Keratinocyte (primary cell): ENCODE measurements around the gene TNNT2. TPM values are rescaled to one million over a fixed set of nuclear protein-coding genes. Genes with fewer than 3 reads are reported as not detected.

ENCODE experiments used
- DNase-seq: peaks from one replicate; pipeline ENCODE4 v3.0.0-alpha.2; 2011; ENCODE audit warnings: low read depth, missing footprints, low spot score
- FAIRE-seq: peaks from 2 replicates; lab custom pipeline; 2011; peaks lifted over from hg19 to GRCh38; lab: Jason Lieb, UNC
- H2AFZ ChIP-seq: 2 replicates; pipeline ENCODE4 v1.6.0; 2012; ENCODE audit warnings: low read length, control low read depth, inconsistent platforms; ENCODE audit not compliant: control insufficient read depth
- H3K27ac ChIP-seq: 2 replicates; pipeline ENCODE4 v1.5.1; 2011; ENCODE audit warnings: low read length; ENCODE audit not compliant: control insufficient read depth, insufficient read depth
- H3K27me3 ChIP-seq: 3 replicates; pipeline ENCODE4 v1.6.0; 2011; ENCODE audit warnings: low read length; ENCODE audit not compliant: control insufficient read depth, insufficient read depth; ENCODE audit errors: extremely low read depth
- H3K36me3 ChIP-seq, 2 experiments: 2 replicates in 1 of 2; 3 replicates in 1 of 2; pipeline ENCODE4 v1.5.1; 2011; ENCODE audit warnings: low read length in 2 of 2, mild to moderate bottlenecking in 1 of 2; ENCODE audit not compliant: control insufficient read depth in 2 of 2, insufficient read depth in 2 of 2; ENCODE audit errors: extremely low read depth in 1 of 2
- H3K4me1 ChIP-seq: 3 replicates; pipeline ENCODE4 v1.5.1; 2011; ENCODE audit warnings: low read length; ENCODE audit not compliant: control insufficient read depth, insufficient read depth; ENCODE audit errors: extremely low read depth
- H3K4me2 ChIP-seq: 3 replicates; pipeline ENCODE4 v1.6.0; 2011; ENCODE audit warnings: low read depth, low read length; ENCODE audit not compliant: control insufficient read depth, insufficient read depth; ENCODE audit errors: extremely low read depth
- H3K4me3 ChIP-seq, 3 experiments: fragments of 200-600 bp in 1 of 3; sonication (generic) in 1 of 3; 2 replicates in 2 of 3; 3 replicates in 1 of 3; pipeline ENCODE4 v1.5.1; 2011 to 2016; ENCODE audit warnings: low read length in 3 of 3, mild to moderate bottlenecking in 3 of 3, control low read depth in 2 of 3, inconsistent platforms in 1 of 3, low read depth in 1 of 3, mixed read lengths in 1 of 3, mixed run types in 1 of 3, moderate library complexity in 1 of 3; ENCODE audit not compliant: control insufficient read depth in 2 of 3, insufficient read depth in 2 of 3; ENCODE audit errors: extremely low read depth in 1 of 3
- H3K79me2 ChIP-seq: 2 replicates; pipeline ENCODE4 v1.6.0; 2012; ENCODE audit warnings: low read length; ENCODE audit not compliant: control insufficient read depth, insufficient read depth
- H3K9ac ChIP-seq: 3 replicates; pipeline ENCODE4 v1.6.0; 2011; ENCODE audit warnings: low read length; ENCODE audit not compliant: control insufficient read depth, insufficient read depth; ENCODE audit errors: extremely low read depth
- H3K9me1 ChIP-seq: 3 replicates; pipeline ENCODE4 v1.6.0; 2011; ENCODE audit warnings: low read length; ENCODE audit not compliant: control insufficient read depth, insufficient read depth; ENCODE audit errors: extremely low read depth
- H3K9me3 ChIP-seq: 2 replicates; pipeline ENCODE4 v1.5.1; 2012; ENCODE audit warnings: low read depth, low read length; ENCODE audit not compliant: control insufficient read depth
- H4K20me1 ChIP-seq: 3 replicates; pipeline ENCODE4 v1.6.0; 2011; ENCODE audit warnings: low read length; ENCODE audit not compliant: control insufficient read depth, insufficient read depth; ENCODE audit errors: extremely low read depth
- EZH2 ChIP-seq: IDR thresholded peaks from one replicate; pipeline ENCODE4 v1.6.1; 2012; ENCODE audit warnings: inconsistent platforms, mild to moderate bottlenecking, low read length, moderate library complexity
- dilution Hi-C: fragments of 300-500 bp; cut with MboI; formaldehyde crosslinking; loops from one replicate; pipeline ENCODE4 v1.7.0; 2020; ENCODE audit warnings: low sequenced_read_pairs; ENCODE audit not compliant: extremely low pct_ligation_motif_present
- polyA plus RNA-seq, 5 experiments: library from polyadenylated mRNA; depleted of rRNA in 3 of 5; stranded (reverse) in 3 of 5; stranded (forward) in 1 of 5; unstranded in 1 of 5; fragments of >200 nt; gene quantifications; 1 replicate in 1 of 5; 2 replicates in 3 of 5; 3 replicates in 1 of 5; pipeline versions ENCODE4 v1.2.1 to v1.2.3, GENCODE V29; 2011 to 2012; ENCODE audit warnings: missing spikeins in 2 of 5, low read depth in 1 of 5, low replicate concordance in 1 of 5
- TF ChIP-seq, protein P1 (sequence below), 3 experiments: IDR thresholded peaks in 1 of 3; conservative IDR thresholded peaks in 1 of 3; optimal IDR thresholded peaks in 1 of 3; 2 replicates in 2 of 3; 3 replicates in 1 of 3; pipeline versions ENCODE3 to v1.5.1; 2011; ENCODE audit warnings: low read length in 3 of 3, mild to moderate bottlenecking in 3 of 3, moderate library complexity in 2 of 3, control low read depth in 1 of 3, inconsistent platforms in 1 of 3; ENCODE audit not compliant: insufficient read depth in 2 of 3; ENCODE audit errors: extremely low read depth in 1 of 3

The TNNT2 gene
- polyA plus RNA-seq, 1 donor (not counting 4 experiments of a cell fraction or from before 2014, with no cell fraction given), result 1.4 TPM

DNA sequence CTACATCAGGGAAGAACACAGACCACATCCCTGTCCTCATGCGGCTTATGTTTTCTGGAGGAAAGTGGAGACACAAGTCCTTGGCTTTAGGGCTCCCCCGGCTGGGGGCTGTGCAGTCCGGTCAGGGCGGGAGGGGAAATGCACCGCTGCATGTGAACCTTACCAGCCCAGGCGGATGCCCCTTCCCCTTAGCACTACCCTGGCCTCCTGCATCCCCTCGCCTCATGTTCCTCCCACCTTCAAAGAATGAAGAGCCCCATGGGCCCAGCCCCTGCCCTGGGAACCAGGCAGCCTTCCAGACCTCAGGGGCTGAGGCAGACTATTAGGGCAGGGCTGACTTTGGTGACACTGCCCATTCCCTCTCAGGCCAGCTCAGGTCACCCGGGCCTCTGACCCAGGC is 45.5 kb downstream of the TNNT2 start:
- Histone ChIP-seq H3K4me2 (no peak overlapping the region), H3K9me3 (no peaks in the 10 kb centered on the region), H3K4me3 (no peak overlapping the region), H2AFZ (no peak overlapping the region), H3K9ac (no peak overlapping the region), H3K27ac (no peak overlapping the region), H4K20me1 (no peaks in the 10 kb centered on the region), H3K4me1 (peaks cover 42% of the 10 kb centered on the region), H3K27me3 (no peaks in the 10 kb centered on the region), H3K36me3 (peaks cover 19 to 28% of the 10 kb centered on the region in 2 experiments), H3K9me1 (no peaks in the 10 kb centered on the region), H3K79me2 (no peaks in the 10 kb centered on the region)
- FAIRE-seq (no peak), DNase-seq (no peak)
- dilution Hi-C loops, result no loop called here
- TF ChIP-seq, protein P1, sequence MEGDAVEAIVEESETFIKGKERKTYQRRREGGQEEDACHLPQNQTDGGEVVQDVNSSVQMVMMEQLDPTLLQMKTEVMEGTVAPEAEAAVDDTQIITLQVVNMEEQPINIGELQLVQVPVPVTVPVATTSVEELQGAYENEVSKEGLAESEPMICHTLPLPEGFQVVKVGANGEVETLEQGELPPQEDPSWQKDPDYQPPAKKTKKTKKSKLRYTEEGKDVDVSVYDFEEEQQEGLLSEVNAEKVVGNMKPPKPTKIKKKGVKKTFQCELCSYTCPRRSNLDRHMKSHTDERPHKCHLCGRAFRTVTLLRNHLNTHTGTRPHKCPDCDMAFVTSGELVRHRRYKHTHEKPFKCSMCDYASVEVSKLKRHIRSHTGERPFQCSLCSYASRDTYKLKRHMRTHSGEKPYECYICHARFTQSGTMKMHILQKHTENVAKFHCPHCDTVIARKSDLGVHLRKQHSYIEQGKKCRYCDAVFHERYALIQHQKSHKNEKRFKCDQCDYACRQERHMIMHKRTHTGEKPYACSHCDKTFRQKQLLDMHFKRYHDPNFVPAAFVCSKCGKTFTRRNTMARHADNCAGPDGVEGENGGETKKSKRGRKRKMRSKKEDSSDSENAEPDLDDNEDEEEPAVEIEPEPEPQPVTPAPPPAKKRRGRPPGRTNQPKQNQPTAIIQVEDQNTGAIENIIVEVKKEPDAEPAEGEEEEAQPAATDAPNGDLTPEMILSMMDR (optimal IDR thresholded peaks at IDR 0.05 in 1 of 3, IDR thresholded peaks at IDR 0.05 in 1 of 3, conservative IDR thresholded peaks at IDR 0.05 in 1 of 3; ENCODE audit: extremely low read depth in 1 of 3, insufficient read depth in 2 of 3, low read length in 3 of 3), result no peak
- no peak for TF ChIP-seq EZH2

DNA sequence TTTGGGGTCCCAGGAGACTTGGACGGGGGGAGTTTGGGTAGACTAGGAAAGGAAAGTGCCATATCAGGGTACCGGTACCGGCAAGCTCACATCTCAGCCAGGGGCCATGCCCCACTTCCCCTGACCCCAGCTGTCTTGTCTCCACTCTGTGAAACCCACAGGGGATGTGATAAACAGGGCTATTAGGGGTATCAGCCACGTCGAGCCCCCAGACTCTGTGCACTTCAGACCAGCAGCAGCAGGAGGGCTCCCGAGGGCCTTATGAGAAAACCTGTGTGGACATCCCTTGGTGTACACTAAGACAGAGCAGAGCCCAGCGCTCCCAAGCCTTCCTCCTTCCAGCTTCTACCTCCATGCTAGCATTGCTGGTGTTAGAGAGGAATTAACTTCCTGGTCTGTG is 46.3 kb downstream of the TNNT2 start:
- Histone ChIP-seq H3K9me1 (no peaks in the 10 kb centered on the region), H3K79me2 (no peaks in the 10 kb centered on the region), H3K9me3 (no peaks in the 10 kb centered on the region), H4K20me1 (no peaks in the 10 kb centered on the region), H2AFZ (no peak overlapping the region), H3K36me3 (peaks cover 25 to 36% of the 10 kb centered on the region in 2 experiments), H3K4me1 (peaks cover 42% of the 10 kb centered on the region), H3K27me3 (no peaks in the 10 kb centered on the region), H3K4me2 (no peak overlapping the region), H3K4me3 (no peak overlapping the region), H3K9ac (no peak overlapping the region), H3K27ac (no peak overlapping the region)
- no peak for DNase-seq
- TF ChIP-seq, protein P1 (optimal IDR thresholded peaks at IDR 0.05 in 1 of 3, IDR thresholded peaks at IDR 0.05 in 1 of 3, conservative IDR thresholded peaks at IDR 0.05 in 1 of 3; ENCODE audit: extremely low read depth in 1 of 3, insufficient read depth in 2 of 3, low read length in 3 of 3), result no peak
- no peak for TF ChIP-seq EZH2
- dilution Hi-C loops, result no loop called here
- no peak for FAIRE-seq
